ENCODE results near the gene OR2T8.

The OR2T8 gene

DNA sequence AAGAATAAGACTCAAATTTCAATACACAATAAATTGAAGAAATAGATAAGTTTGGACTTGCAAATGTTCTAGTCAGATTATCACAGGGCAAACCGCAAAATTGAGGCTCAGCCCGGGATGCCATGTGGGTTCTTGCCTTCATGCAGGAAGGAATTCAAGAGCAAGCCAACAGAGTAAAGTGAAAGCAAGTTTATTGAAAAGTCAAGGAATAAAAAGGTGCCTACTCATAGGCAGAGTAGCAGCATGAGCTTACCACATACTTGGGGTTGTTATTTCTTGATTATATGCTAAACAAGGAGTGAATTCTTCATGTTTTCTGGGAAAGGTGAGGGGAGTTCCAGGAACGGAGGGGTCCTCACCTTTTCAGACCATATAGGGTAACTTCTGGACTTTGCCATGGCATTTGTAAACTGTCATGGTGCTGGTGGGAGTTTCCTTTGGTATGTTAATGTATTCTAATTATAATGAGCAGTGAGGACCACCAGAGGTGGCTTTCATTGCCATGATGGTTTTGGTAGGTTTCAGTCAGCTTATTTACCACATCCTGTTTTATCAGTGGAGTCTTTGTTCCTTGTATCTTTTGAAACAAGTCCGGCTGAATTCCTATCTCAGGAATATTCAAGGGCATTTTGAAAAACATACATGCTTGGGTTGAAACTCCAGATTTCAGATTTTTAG, 43.0 kb downstream of the OR2T8 start:
- no peak for DNase-seq

DNA sequence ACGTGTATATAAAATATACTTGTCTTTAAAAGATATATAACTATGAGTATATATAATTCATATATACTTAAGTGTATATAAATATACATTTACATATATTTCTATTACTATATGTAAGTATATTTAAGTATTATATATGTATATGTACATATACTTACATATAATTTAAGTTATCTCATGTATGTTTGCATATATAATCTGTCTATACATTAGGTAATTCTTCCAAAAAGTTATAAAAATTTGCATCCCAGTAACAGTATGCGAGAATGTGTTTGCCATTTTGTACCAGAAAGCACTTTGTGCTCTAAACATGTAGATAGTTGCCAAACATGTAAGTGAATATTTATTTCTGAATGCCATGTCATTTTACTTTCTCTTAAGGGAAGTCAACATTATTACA, 44.9 kb downstream of the OR2T8 start, which contains the start of gene OR2AK2:
TSS of gene OR2AK2 (plus strand) at position 301 of the 400 bp plus-strand sequence. CDS start 144 bp downstream, outside the sequence.
- DNase-seq = no peak

DNA sequence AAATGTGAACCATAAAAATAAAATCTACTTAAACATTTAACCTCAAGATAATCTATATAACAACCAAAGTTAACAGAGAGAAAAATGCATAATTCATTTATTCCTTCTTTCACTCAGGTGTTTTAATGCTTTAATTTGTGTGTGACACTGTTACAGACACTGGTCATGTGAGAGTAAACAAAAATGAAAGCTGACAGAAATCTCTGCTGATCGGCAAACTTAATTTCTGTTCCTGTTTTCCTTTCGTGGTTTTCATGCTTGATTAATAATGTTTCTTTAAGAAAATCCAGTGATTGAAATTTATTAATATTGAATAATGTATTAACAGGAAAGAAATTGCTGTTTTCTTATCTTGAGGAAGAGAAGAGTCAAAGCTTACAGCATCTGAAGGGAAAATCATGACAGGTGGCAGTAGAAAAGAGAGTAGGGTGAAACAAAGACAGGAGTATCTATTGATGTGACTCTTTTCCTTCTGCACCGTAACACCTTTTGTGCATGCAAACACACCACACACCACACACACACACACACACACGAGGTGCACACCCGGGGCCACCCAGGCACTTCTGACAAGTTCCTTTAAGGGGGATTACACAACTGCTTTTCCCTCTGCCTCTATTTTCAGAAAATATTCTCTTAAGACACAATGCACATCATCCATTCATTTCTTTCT, 46.6 kb downstream of the OR2T8 start:
- no peak for DNase-seq
